Testis (tissue), 2 donors: ENCODE measurements around the gene ADRA2C.

ENCODE experiments used
- POLR2A ChIP-seq: fragments of 450-650 bp; IDR thresholded peaks from one replicate; pipeline ENCODE4 v1.6.1; 2017; ENCODE audit warnings: antibody characterized with exemption, mild to moderate bottlenecking, moderate library complexity
- TF ChIP-seq, protein P1 (sequence below), 3 experiments: fragments of 450-650 bp in 2 of 3; fragments of 200-600 bp in 1 of 3; sonication (generic) in 1 of 3; IDR thresholded peaks; one replicate each; pipeline ENCODE4 v1.5.1; 2016 to 2019; ENCODE audit warnings: antibody characterized with exemption in 3 of 3, mild to moderate bottlenecking in 2 of 3, moderate library complexity in 1 of 3

DNA sequence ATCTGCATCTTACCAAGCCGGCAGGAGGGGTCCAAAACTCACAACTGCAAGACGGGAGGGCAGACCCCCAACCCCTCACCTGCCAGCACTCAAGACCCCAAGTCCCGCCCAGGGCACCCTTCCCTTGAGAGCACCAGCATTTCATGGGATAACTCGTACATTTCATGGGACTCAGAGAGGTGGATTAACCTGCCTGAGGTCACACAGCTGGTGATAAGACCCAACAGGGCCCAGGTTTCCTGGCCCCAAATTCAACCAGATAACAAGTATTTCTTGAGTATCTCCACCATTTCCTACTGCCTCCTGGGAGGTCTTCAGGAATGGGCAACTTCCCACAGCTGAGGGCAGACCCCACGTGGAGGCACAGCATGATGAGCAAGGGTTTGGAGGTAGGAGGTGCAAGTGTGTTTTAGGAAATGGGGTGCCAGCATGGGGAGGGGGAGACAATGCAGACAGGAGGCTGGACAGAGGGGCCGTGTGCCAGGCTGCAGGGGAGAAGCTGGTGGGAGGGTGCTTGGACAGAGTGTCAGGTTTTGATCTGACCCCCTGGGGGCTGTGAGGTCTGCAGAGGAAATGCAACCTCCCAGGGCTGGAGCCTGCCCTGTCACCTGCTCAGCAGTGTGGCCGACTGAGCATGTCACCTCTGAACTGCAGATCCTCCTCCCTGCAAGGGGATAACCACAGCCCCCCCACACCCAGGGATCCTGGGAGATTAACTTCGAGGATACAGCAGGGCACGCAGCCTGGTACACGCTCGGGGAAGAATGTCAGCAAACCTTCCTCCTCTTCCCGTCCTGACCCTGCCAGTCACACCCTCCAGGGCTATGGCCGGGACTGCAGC is 4.4 kb downstream of the ADRA2C start:
- TF ChIP-seq, protein P1, sequence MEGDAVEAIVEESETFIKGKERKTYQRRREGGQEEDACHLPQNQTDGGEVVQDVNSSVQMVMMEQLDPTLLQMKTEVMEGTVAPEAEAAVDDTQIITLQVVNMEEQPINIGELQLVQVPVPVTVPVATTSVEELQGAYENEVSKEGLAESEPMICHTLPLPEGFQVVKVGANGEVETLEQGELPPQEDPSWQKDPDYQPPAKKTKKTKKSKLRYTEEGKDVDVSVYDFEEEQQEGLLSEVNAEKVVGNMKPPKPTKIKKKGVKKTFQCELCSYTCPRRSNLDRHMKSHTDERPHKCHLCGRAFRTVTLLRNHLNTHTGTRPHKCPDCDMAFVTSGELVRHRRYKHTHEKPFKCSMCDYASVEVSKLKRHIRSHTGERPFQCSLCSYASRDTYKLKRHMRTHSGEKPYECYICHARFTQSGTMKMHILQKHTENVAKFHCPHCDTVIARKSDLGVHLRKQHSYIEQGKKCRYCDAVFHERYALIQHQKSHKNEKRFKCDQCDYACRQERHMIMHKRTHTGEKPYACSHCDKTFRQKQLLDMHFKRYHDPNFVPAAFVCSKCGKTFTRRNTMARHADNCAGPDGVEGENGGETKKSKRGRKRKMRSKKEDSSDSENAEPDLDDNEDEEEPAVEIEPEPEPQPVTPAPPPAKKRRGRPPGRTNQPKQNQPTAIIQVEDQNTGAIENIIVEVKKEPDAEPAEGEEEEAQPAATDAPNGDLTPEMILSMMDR (IDR thresholded peaks at IDR 0.05), result no peak
- TF ChIP-seq POLR2A, result no peak
